Left ventricle myocardium inferior (tissue), 1 donor: Measurements from ENCODE around the gene ANGPTL8. TPM values are rescaled to one million over a fixed set of nuclear protein-coding genes. Genes with fewer than 3 reads are reported as not detected.

Source experiments
- DNase-seq: peaks from one replicate; pipeline ENCODE4 v3.0.0-alpha.2; 2020
- H3K27ac ChIP-seq: fragments of 200-600 bp; replicated peaks from 2 replicates; pipeline ENCODE4 v1.8.0; 2021
- H3K27me3 ChIP-seq: fragments of 200-600 bp; 2 replicates; pipeline ENCODE4 v1.8.0; 2021; ENCODE audit warnings: low read depth
- H3K36me3 ChIP-seq: fragments of 200-600 bp; 2 replicates; pipeline ENCODE4 v1.8.0; 2021
- H3K4me1 ChIP-seq: fragments of 200-600 bp; 2 replicates; pipeline ENCODE4 v1.8.0; 2021
- H3K4me3 ChIP-seq: fragments of 200-600 bp; 2 replicates; pipeline ENCODE4 v1.8.0; 2021; ENCODE audit warnings: mild to moderate bottlenecking, moderate library complexity
- H3K9me3 ChIP-seq: fragments of 200-600 bp; replicated peaks from 2 replicates; pipeline ENCODE4 v1.8.0; 2021
- intact Hi-C: fragments of 100-400 bp; cut with micrococcal nuclease; formaldehyde crosslinking; loops from one replicate; pipeline ENCODE4 v1.11.0; 2022
- total RNA-seq: library from RNA; stranded (reverse); fragmentation: NEBNext Ultra II Directional; extraction: Animal tissue kit (Norgen Biotek cat#: 25700); gene quantifications from one replicate; pipeline ENCODE4 v1.2.1, GENCODE V29; 2021
- TF ChIP-seq, protein P1 (sequence below): fragments of 200-600 bp; IDR thresholded peaks from 2 replicates; pipeline ENCODE4 v1.8.0; 2021; ENCODE audit warnings: antibody characterized with exemption, mild to moderate bottlenecking, borderline replicate concordance
- donor health status: DM: no; HTN: yes; CAD: no; lungs with severe emphysema.

Gene ANGPTL8
- total RNA-seq, 1 donor from 2014 or later = not detected

- H3K27me3 ChIP-seq = no peaks in the 10 kb centered on the region
- intact Hi-C loops = no loop called here
- peak overlapping the region; percentile 96 for H3K27ac ChIP-seq
- no peak overlapping the region for H3K4me3 ChIP-seq
- no peaks in the 10 kb centered on the region for H3K36me3 ChIP-seq
- TF ChIP-seq, protein P1, sequence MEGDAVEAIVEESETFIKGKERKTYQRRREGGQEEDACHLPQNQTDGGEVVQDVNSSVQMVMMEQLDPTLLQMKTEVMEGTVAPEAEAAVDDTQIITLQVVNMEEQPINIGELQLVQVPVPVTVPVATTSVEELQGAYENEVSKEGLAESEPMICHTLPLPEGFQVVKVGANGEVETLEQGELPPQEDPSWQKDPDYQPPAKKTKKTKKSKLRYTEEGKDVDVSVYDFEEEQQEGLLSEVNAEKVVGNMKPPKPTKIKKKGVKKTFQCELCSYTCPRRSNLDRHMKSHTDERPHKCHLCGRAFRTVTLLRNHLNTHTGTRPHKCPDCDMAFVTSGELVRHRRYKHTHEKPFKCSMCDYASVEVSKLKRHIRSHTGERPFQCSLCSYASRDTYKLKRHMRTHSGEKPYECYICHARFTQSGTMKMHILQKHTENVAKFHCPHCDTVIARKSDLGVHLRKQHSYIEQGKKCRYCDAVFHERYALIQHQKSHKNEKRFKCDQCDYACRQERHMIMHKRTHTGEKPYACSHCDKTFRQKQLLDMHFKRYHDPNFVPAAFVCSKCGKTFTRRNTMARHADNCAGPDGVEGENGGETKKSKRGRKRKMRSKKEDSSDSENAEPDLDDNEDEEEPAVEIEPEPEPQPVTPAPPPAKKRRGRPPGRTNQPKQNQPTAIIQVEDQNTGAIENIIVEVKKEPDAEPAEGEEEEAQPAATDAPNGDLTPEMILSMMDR = no peak
- H3K9me3 ChIP-seq = no peaks in the 10 kb centered on the region
- H3K4me1 ChIP-seq = peaks cover 66% of the 10 kb centered on the region
- DNase-seq = peak; percentile 46
Observed at GRCh38 chr19:11264452-11265176, 25.2 kb downstream of the ANGPTL8 start.

GRCh38 chr19:11265177-11265784, 25.9 kb downstream of the ANGPTL8 start:
- no peaks in the 10 kb centered on the region for H3K27me3 ChIP-seq
- intact Hi-C loops = no loop called here

GRCh38 chr19:11265785-11266236, 26.4 kb downstream of the ANGPTL8 start:
- intact Hi-C loops = no loop called here
- Histone ChIP-seq H3K4me3 (no peak overlapping the region), H3K9me3 (no peaks in the 10 kb centered on the region), H3K27me3 (no peaks in the 10 kb centered on the region), H3K36me3 (no peaks in the 10 kb centered on the region), H3K4me1 (peaks cover 70% of the 10 kb centered on the region), H3K27ac (peak overlapping the region; percentile 96)
- TF ChIP-seq, protein P1 = no peak
- no peak for DNase-seq

More at GRCh38 chr19:11265177-11265784, 25.9 kb downstream of the ANGPTL8 start:
- peak overlapping the region; percentile 96 for H3K27ac ChIP-seq
- TF ChIP-seq, protein P1 = no peak
- DNase-seq = no peak
- H3K4me1 ChIP-seq = peaks cover 70% of the 10 kb centered on the region
- H3K4me3 ChIP-seq = no peak overlapping the region
- H3K36me3 ChIP-seq = no peaks in the 10 kb centered on the region
- no peaks in the 10 kb centered on the region for H3K9me3 ChIP-seq

DNA sequence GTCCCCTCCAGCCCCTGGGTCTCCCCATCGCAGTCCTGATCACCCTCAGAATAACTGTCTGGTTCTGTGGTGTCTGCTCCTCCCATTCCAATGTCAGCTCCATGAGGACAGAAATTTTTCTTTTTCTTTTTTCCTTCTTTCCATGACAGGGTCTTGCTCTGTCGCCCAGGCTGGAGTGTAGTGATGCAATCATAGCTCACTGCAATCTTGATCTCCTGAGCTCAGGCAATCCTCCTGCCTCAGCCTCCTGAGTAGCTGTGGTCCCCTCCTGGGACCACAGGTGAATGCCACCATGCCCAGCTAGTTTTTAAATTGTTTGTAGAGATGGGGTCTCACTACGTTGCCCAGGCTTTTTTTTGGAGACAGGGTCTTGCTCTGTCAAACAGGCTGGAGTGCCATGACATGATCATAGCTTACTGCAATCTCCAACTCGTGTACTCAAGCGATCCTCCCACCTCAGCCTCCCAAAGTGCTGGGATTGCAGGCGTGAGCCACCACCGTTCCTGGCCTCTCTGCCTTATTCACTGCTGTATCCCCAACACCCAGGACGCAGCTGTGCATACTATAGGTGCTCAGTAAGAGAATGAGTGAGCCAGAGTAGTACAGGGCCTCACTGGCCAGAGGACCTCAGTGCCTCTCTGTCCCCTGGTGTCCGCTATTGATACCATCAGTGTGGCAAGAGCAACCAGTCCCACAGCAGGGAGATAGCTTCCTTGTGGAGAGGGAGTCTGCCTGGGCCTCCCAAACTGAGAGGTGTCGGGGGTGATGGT, 28.1 kb downstream of the ANGPTL8 start:
- no peak for DNase-seq
- TF ChIP-seq, protein P1 = no peak
- H3K4me3 ChIP-seq = no peak overlapping the region
- H3K4me1 ChIP-seq = peaks cover 55% of the 10 kb centered on the region
- no peaks in the 10 kb centered on the region for H3K27me3 ChIP-seq
- H3K36me3 ChIP-seq = no peaks in the 10 kb centered on the region
- intact Hi-C loops = no loop called here
- H3K27ac ChIP-seq = peak overlapping the region; percentile 92
- H3K9me3 ChIP-seq = no peaks in the 10 kb centered on the region

DNA sequence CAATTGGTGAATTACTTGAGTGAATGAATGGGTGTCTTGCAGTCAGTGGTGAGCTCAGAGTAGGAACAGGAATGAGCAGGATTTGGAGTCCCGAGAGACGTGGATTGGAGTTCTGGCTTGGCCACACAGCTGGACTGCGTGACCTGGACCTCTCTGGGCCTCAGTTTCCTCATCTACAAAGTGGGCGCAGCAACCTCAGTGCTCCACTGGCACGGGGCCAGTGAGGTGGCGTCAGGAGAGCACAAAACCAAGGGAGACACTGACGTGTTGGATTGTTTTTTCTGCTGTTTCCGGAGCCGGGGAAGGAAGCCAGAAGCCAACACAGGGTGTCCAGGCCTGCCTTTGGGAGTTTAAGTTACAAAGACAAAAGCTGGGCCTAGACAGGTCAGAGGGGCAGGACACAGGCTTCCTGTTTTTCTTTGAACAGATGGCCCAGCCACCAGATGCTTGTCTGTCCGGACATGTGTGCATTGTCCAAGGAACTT, 29.4 kb downstream of the ANGPTL8 start:
- TF ChIP-seq, protein P1 = no peak
- no peaks in the 10 kb centered on the region for H3K27me3 ChIP-seq
- H3K36me3 ChIP-seq = no peaks in the 10 kb centered on the region
- peaks cover 46% of the 10 kb centered on the region for H3K4me1 ChIP-seq
- H3K27ac ChIP-seq = peak overlapping the region; percentile 92
- DNase-seq = peak; percentile 81
- H3K4me3 ChIP-seq = no peak overlapping the region
- intact Hi-C loops = no loop called here
- H3K9me3 ChIP-seq = no peaks in the 10 kb centered on the region
